Osteocyte (in vitro differentiated cells): ENCODE measurements around the gene NRG2. TPM values are rescaled to one million over a fixed set of nuclear protein-coding genes. Genes with fewer than 3 reads are reported as not detected.

Experiments used
- DNase-seq: peaks from one replicate; pipeline ENCODE4 v3.0.0; 2021; ENCODE audit warnings: mixed read lengths; ENCODE audit not compliant: unreplicated experiment; ENCODE audit errors: extremely low spot score
- H3K27ac Mint-ChIP-seq: one replicate; pipeline ENCODE4 v1.8.0; 2021; ENCODE audit warnings: mild to moderate bottlenecking, mixed read lengths; ENCODE audit not compliant: unreplicated experiment
- H3K27me3 Mint-ChIP-seq: one replicate; pipeline ENCODE4 v1.8.0; 2021; ENCODE audit warnings: mixed read lengths; ENCODE audit not compliant: unreplicated experiment
- H3K36me3 Mint-ChIP-seq: one replicate; pipeline ENCODE4 v1.8.0; 2021; ENCODE audit warnings: mixed read lengths; ENCODE audit not compliant: unreplicated experiment
- H3K4me1 Mint-ChIP-seq: one replicate; pipeline ENCODE4 v1.8.0; 2021; ENCODE audit warnings: mixed read lengths; ENCODE audit not compliant: unreplicated experiment
- H3K4me3 Mint-ChIP-seq: one replicate; pipeline ENCODE4 v1.8.0; 2021; ENCODE audit warnings: mild to moderate bottlenecking, moderate library complexity, mixed read lengths; ENCODE audit not compliant: unreplicated experiment
- H3K9me3 Mint-ChIP-seq: one replicate; pipeline ENCODE4 v1.8.0; 2021; ENCODE audit warnings: mixed read lengths; ENCODE audit not compliant: unreplicated experiment
- CTCF ChIP-seq: fragments of 200-600 bp; sonication (generic); IDR thresholded peaks from 2 replicates; pipeline ENCODE4 v1.5.0; 2021; ENCODE audit warnings: antibody characterized with exemption, mild to moderate bottlenecking, moderate library complexity
- total RNA-seq: library from RNA; stranded (reverse); gene quantifications from 2 replicates; pipeline ENCODE4 v1.2.1, GENCODE V29; 2021

The NRG2 gene
- total RNA-seq, 1 donor from 2014 or later: 0.86 TPM

GRCh38 chr5:139942243-139942642 lies 100.9 kb downstream of the NRG2 start:
- DNase-seq: no peak
- H3K9me3 Mint-ChIP-seq: peaks cover 17% of the 10 kb centered on the region
- H3K36me3 Mint-ChIP-seq: no peaks in the 10 kb centered on the region
- no peak overlapping the region for H3K4me3 Mint-ChIP-seq
- H3K27me3 Mint-ChIP-seq: peaks cover 80% of the 10 kb centered on the region
- TF ChIP-seq CTCF: no peak
- no peaks in the 10 kb centered on the region for H3K4me1 Mint-ChIP-seq
- H3K27ac Mint-ChIP-seq: no peak overlapping the region

- TF ChIP-seq CTCF: no peak
- peak; percentile 44 for DNase-seq
- no peaks in the 10 kb centered on the region for H3K36me3 Mint-ChIP-seq
- H3K27me3 Mint-ChIP-seq: peaks cover 77% of the 10 kb centered on the region
- no peaks in the 10 kb centered on the region for H3K9me3 Mint-ChIP-seq
- H3K4me1 Mint-ChIP-seq: no peaks in the 10 kb centered on the region
- no peak overlapping the region for H3K27ac Mint-ChIP-seq
- H3K4me3 Mint-ChIP-seq: no peak overlapping the region
Observed at GRCh38 chr5:139930406-139930805, 112.7 kb downstream of the NRG2 start.

- Mint-ChIP-seq H3K36me3 (no peaks in the 10 kb centered on the region), H3K9me3 (no peaks in the 10 kb centered on the region), H3K27me3 (peaks cover 79% of the 10 kb centered on the region), H3K27ac (no peak overlapping the region), H3K4me1 (no peaks in the 10 kb centered on the region), H3K4me3 (no peak overlapping the region)
- peak; percentile 73 for DNase-seq
- TF ChIP-seq CTCF: no peak
Observed at GRCh38 chr5:139926797-139927503, 116.1 kb downstream of the NRG2 start.

- TF ChIP-seq CTCF: no peak
- no peaks in the 10 kb centered on the region for H3K36me3 Mint-ChIP-seq
- DNase-seq: peak; percentile 64
- peaks cover 77% of the 10 kb centered on the region for H3K27me3 Mint-ChIP-seq
- H3K4me1 Mint-ChIP-seq: no peaks in the 10 kb centered on the region
- no peak overlapping the region for H3K4me3 Mint-ChIP-seq
- no peak overlapping the region for H3K27ac Mint-ChIP-seq
- H3K9me3 Mint-ChIP-seq: no peaks in the 10 kb centered on the region
Observed at GRCh38 chr5:139925650-139926640, 117.2 kb downstream of the NRG2 start.

GRCh38 chr5:139925216-139925562 lies 117.9 kb downstream of the NRG2 start:
- H3K36me3 Mint-ChIP-seq: no peaks in the 10 kb centered on the region
- DNase-seq: peak; percentile 71
- H3K27ac Mint-ChIP-seq: no peak overlapping the region
- no peak for TF ChIP-seq CTCF
- no peaks in the 10 kb centered on the region for H3K9me3 Mint-ChIP-seq
- H3K4me3 Mint-ChIP-seq: no peak overlapping the region
- H3K27me3 Mint-ChIP-seq: peaks cover 74% of the 10 kb centered on the region
- no peaks in the 10 kb centered on the region for H3K4me1 Mint-ChIP-seq
